A673 (cell line): ENCODE measurements around the gene POU4F3.

Experiments
- EZH2 ChIP-seq: fragments of 200-600 bp; sonication (generic); IDR thresholded peaks from 2 replicates; pipeline ENCODE4 v1.6.1; 2017; ENCODE audit warnings: borderline replicate concordance, low read depth, mild to moderate bottlenecking, mixed read lengths, antibody characterized with exemption, low read length; ENCODE audit not compliant: poor library complexity, severe bottlenecking
- TF ChIP-seq, protein P1 (sequence below): fragments of 300-800, 200-600 bp; sonication (generic); conservative IDR thresholded peaks from 2 replicates; pipeline ENCODE4 v1.5.1; 2017; ENCODE audit warnings: low read depth, mild to moderate bottlenecking, antibody characterized with exemption, low read length, moderate library complexity, mixed read lengths

GRCh38 chr5:146345578-146346366 is 7.1 kb downstream of the POU4F3 start:
- TF ChIP-seq, protein P1, sequence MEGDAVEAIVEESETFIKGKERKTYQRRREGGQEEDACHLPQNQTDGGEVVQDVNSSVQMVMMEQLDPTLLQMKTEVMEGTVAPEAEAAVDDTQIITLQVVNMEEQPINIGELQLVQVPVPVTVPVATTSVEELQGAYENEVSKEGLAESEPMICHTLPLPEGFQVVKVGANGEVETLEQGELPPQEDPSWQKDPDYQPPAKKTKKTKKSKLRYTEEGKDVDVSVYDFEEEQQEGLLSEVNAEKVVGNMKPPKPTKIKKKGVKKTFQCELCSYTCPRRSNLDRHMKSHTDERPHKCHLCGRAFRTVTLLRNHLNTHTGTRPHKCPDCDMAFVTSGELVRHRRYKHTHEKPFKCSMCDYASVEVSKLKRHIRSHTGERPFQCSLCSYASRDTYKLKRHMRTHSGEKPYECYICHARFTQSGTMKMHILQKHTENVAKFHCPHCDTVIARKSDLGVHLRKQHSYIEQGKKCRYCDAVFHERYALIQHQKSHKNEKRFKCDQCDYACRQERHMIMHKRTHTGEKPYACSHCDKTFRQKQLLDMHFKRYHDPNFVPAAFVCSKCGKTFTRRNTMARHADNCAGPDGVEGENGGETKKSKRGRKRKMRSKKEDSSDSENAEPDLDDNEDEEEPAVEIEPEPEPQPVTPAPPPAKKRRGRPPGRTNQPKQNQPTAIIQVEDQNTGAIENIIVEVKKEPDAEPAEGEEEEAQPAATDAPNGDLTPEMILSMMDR: no peak
- peak; percentile 73 for TF ChIP-seq EZH2
